ENCODE measurements around the gene TMEM150A.

Gene TMEM150A

GRCh38 chr2:85607268-85608215, 5.0 kb upstream of the TMEM150A start:
- H3K9ac ChIP-seq (ENCODE audit: low read depth, low read length, poor library complexity), result no peak overlapping the region
- H3K4me2 ChIP-seq (ENCODE audit: insufficient read depth, low read length, poor library complexity, severe bottlenecking), result no peak overlapping the region
- H2BK120ac ChIP-seq (ENCODE audit: low read depth, low read length), result no peak overlapping the region
- no peak overlapping the region for H2AFZ ChIP-seq (ENCODE audit: low read length)
- H2AK5ac ChIP-seq (ENCODE audit: low read depth, low read length), result no peak overlapping the region
- no peak overlapping the region for H3K27ac ChIP-seq (replicated peaks; ENCODE audit: low read length)
- peaks cover 6 to 7% of the 10 kb centered on the region in 2 donors for H3K4me1 ChIP-seq (ENCODE audit: control insufficient read depth in 2 of 2, insufficient read depth in 1 of 2, low read depth in 1 of 2, low read length in 2 of 2)
- WGBS, 2 donors (ENCODE audit: extremely low coverage in 2 of 2, insufficient read length in 2 of 2, insufficient replicate concordance in 1 of 2), result no CpG with 5 or more reads among the region's 9 CpGs
- H2BK5ac ChIP-seq (ENCODE audit: low read length), result no peak overlapping the region
- no peak overlapping the region for H3K14ac ChIP-seq (ENCODE audit: low read length)
- no peak overlapping the region for H4K91ac ChIP-seq (ENCODE audit: low read depth, low read length, poor library complexity)
- no peak for DNase-seq (ENCODE audit: low spot score)
- H3K18ac ChIP-seq (ENCODE audit: low read length), result no peak overlapping the region
- H3K9me3 ChIP-seq (replicated peaks in 1 of 2; ENCODE audit: control insufficient read depth in 2 of 2, insufficient read depth in 1 of 2, low read depth in 1 of 2, low read length in 2 of 2), result peaks cover 0 to 2% of the 10 kb centered on the region in 2 donors
- no peak overlapping the region for H3K4ac ChIP-seq (ENCODE audit: low read length)
- H3K23ac ChIP-seq (ENCODE audit: low read depth, low read length, poor library complexity), result no peak overlapping the region
- H2BK12ac ChIP-seq (ENCODE audit: low read length), result no peak overlapping the region
- peaks cover 6% of the 10 kb centered on the region for H3K79me1 ChIP-seq (ENCODE audit: low read depth, low read length)
- no peak overlapping the region for H2BK15ac ChIP-seq (ENCODE audit: low read length)
- peaks cover 17 to 61% of the 10 kb centered on the region in 2 donors for H3K36me3 ChIP-seq (replicated peaks in 1 of 2; ENCODE audit: control insufficient read depth in 2 of 2, insufficient read depth in 2 of 2, low read length in 2 of 2)
- H4K8ac ChIP-seq (ENCODE audit: low read depth, low read length), result no peak overlapping the region
- no peak overlapping the region for H3K4me3 ChIP-seq (ENCODE audit: low read length in 2 of 2)
- no peaks in the 10 kb centered on the region for H3K27me3 ChIP-seq (ENCODE audit: control insufficient read depth in 3 of 3, insufficient read depth in 3 of 3, low read depth in 1 of 3, low read length in 3 of 3)

- Histone ChIP-seq H4K8ac (ENCODE audit: low read depth, low read length) (no peak overlapping the region), H3K4me1 (ENCODE audit: control insufficient read depth in 2 of 2, insufficient read depth in 1 of 2, low read depth in 1 of 2, low read length in 2 of 2) (peaks cover 7 to 9% of the 10 kb centered on the region in 2 donors), H4K91ac (ENCODE audit: low read depth, low read length, poor library complexity) (no peak overlapping the region), H3K4me2 (ENCODE audit: insufficient read depth, low read length, poor library complexity, severe bottlenecking) (no peak overlapping the region), H2BK15ac (ENCODE audit: low read length) (no peak overlapping the region), H3K18ac (ENCODE audit: low read length) (no peak overlapping the region), H3K4ac (ENCODE audit: low read length) (no peak overlapping the region), H2BK12ac (ENCODE audit: low read length) (no peak overlapping the region), H2BK5ac (ENCODE audit: low read length) (no peak overlapping the region), H3K14ac (ENCODE audit: low read length) (no peak overlapping the region), H3K27me3 (ENCODE audit: control insufficient read depth in 3 of 3, insufficient read depth in 3 of 3, low read depth in 1 of 3, low read length in 3 of 3) (no peaks in the 10 kb centered on the region), H3K27ac (replicated peaks; ENCODE audit: low read length) (no peak overlapping the region), H3K9me3 (replicated peaks in 1 of 2; ENCODE audit: control insufficient read depth in 2 of 2, insufficient read depth in 1 of 2, low read depth in 1 of 2, low read length in 2 of 2) (peaks cover 0 to 2% of the 10 kb centered on the region in 2 donors), H3K4me3 (ENCODE audit: low read length in 2 of 2) (no peak overlapping the region), H2AFZ (ENCODE audit: low read length) (no peak overlapping the region), H3K79me1 (ENCODE audit: low read depth, low read length) (peaks cover 7% of the 10 kb centered on the region), H2BK120ac (ENCODE audit: low read depth, low read length) (no peak overlapping the region), H2AK5ac (ENCODE audit: low read depth, low read length) (no peak overlapping the region), H3K36me3 (replicated peaks in 1 of 2; ENCODE audit: control insufficient read depth in 2 of 2, insufficient read depth in 2 of 2, low read length in 2 of 2) (peaks cover 17 to 61% of the 10 kb centered on the region in 2 donors), H3K9ac (ENCODE audit: low read depth, low read length, poor library complexity) (no peak overlapping the region), H3K23ac (ENCODE audit: low read depth, low read length, poor library complexity) (no peak overlapping the region)
- no CpG with 5 or more reads among the region's 7 CpGs for WGBS, 2 donors (ENCODE audit: extremely low coverage in 2 of 2, insufficient read length in 2 of 2, insufficient replicate concordance in 1 of 2)
- no peak for DNase-seq (ENCODE audit: low spot score)
Observed at GRCh38 chr2:85606116-85606455, 3.6 kb upstream of the TMEM150A start.

- no peak overlapping the region for H3K23ac ChIP-seq (ENCODE audit: low read depth, low read length, poor library complexity)
- H3K4me3 ChIP-seq (ENCODE audit: low read length in 2 of 2), result no peak overlapping the region
- H2AK5ac ChIP-seq (ENCODE audit: low read depth, low read length), result no peak overlapping the region
- peaks cover 18 to 61% of the 10 kb centered on the region in 2 donors for H3K36me3 ChIP-seq (replicated peaks in 1 of 2; ENCODE audit: control insufficient read depth in 2 of 2, insufficient read depth in 2 of 2, low read length in 2 of 2)
- peaks cover 7% of the 10 kb centered on the region for H3K79me1 ChIP-seq (ENCODE audit: low read depth, low read length)
- H3K9ac ChIP-seq (ENCODE audit: low read depth, low read length, poor library complexity), result no peak overlapping the region
- no peak overlapping the region for H2BK5ac ChIP-seq (ENCODE audit: low read length)
- H3K4me1 ChIP-seq (ENCODE audit: control insufficient read depth in 2 of 2, insufficient read depth in 1 of 2, low read depth in 1 of 2, low read length in 2 of 2), result peaks cover 5 to 8% of the 10 kb centered on the region in 2 donors
- H3K27ac ChIP-seq (replicated peaks; ENCODE audit: low read length), result no peak overlapping the region
- no peak overlapping the region for H3K4me2 ChIP-seq (ENCODE audit: insufficient read depth, low read length, poor library complexity, severe bottlenecking)
- WGBS, 2 donors (ENCODE audit: extremely low coverage in 2 of 2, insufficient read length in 2 of 2, insufficient replicate concordance in 1 of 2), result no CpG with 5 or more reads among the region's 4 CpGs
- H2AFZ ChIP-seq (ENCODE audit: low read length), result no peak overlapping the region
- no peaks in the 10 kb centered on the region for H3K27me3 ChIP-seq (ENCODE audit: control insufficient read depth in 3 of 3, insufficient read depth in 3 of 3, low read depth in 1 of 3, low read length in 3 of 3)
- H3K18ac ChIP-seq (ENCODE audit: low read length), result no peak overlapping the region
- peaks cover 0 to 2% of the 10 kb centered on the region in 2 donors for H3K9me3 ChIP-seq (replicated peaks in 1 of 2; ENCODE audit: control insufficient read depth in 2 of 2, insufficient read depth in 1 of 2, low read depth in 1 of 2, low read length in 2 of 2)
- H3K4ac ChIP-seq (ENCODE audit: low read length), result no peak overlapping the region
- H4K91ac ChIP-seq (ENCODE audit: low read depth, low read length, poor library complexity), result no peak overlapping the region
- no peak overlapping the region for H2BK12ac ChIP-seq (ENCODE audit: low read length)
- H4K8ac ChIP-seq (ENCODE audit: low read depth, low read length), result no peak overlapping the region
- no peak overlapping the region for H2BK15ac ChIP-seq (ENCODE audit: low read length)
- no peak overlapping the region for H3K14ac ChIP-seq (ENCODE audit: low read length)
- H2BK120ac ChIP-seq (ENCODE audit: low read depth, low read length), result no peak overlapping the region
- no peak for DNase-seq (ENCODE audit: low spot score)
Observed at GRCh38 chr2:85605406-85606115, 3.1 kb upstream of the TMEM150A start.
